NT2/D1 (cell line): ENCODE results near the gene FARP1.

Experiments
- SUZ12 ChIP-seq: IDR thresholded peaks from 2 replicates; pipeline ENCODE4 v1.6.1; 2011; ENCODE audit not compliant: insufficient read length, insufficient read depth; ENCODE audit errors: extremely low read depth
- ZNF274 ChIP-seq: IDR thresholded peaks from 2 replicates; pipeline ENCODE4 v1.6.1; 2011; ENCODE audit warnings: mild to moderate bottlenecking, low read depth, low read length

DNA sequence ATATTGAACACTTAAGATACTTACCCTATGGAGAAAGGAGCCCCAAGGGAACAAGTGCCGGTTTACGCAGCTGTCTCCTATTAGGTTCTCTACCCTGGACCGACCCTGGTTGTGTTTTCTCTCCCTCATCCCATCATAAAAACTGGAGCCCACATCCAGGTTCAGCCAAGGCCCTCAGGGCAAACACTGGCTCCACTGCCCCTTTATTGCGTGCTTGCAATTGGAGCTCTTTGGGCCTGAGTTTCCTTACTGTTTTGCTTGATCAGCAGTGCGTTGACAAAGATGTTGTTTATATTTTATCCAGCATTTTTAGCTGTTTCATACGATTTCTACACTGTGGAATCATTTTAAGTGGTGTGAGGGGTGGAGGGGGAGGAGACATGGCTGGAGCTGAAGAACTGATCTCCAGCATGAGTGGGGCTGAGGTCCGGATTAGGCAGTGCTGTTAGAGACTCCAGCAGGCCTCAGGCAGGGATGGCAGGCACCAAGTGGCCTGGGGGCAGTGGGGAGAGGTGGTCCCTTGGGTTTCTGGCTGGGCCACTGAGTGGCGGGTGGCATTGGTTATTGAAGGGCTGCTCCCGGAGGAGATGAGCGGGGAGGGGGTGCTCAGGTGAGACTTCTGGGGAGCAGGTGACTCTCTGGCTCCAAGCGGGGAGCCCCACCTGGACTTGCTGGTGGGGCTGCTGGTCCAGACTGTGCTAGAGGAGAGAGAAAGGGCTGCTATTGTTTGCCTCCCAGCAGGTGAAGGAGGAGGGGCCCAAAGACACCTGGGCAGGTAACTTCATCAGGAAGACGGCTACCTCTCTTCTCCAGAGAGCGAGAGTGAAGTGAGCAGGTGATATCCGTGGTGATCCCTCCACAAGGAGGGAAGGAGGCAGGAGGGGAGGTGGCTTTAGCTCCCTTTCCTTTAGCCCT lies 96.5 kb downstream of the FARP1 start:
- TF ChIP-seq SUZ12 (no peak), ZNF274 (no peak)
